Fibroblast of mammary gland (primary cell): ENCODE data around the gene SKIC2.
"Not testable (repeated sequence)": the region's sequence is repeated elsewhere in the genome, so short reads cannot be mapped to it uniquely, and the experiment has no call there.

Source experiments
- DNase-seq: peaks from one replicate; pipeline ENCODE4 v3.0.0-alpha.2; 2010; ENCODE audit warnings: low read depth
- H3K4me3 ChIP-seq: 2 replicates; pipeline ENCODE4 v1.5.1; 2011; ENCODE audit warnings: low read depth, mild to moderate bottlenecking, low read length, moderate library complexity; ENCODE audit not compliant: control insufficient read depth
- TF ChIP-seq, protein P1 (sequence below): conservative IDR thresholded peaks from 2 replicates; pipeline ENCODE4 v1.5.1; 2011; ENCODE audit warnings: low read depth, low read length, inconsistent platforms; ENCODE audit not compliant: control insufficient read depth, insufficient read depth

SKIC2 gene

DNA sequence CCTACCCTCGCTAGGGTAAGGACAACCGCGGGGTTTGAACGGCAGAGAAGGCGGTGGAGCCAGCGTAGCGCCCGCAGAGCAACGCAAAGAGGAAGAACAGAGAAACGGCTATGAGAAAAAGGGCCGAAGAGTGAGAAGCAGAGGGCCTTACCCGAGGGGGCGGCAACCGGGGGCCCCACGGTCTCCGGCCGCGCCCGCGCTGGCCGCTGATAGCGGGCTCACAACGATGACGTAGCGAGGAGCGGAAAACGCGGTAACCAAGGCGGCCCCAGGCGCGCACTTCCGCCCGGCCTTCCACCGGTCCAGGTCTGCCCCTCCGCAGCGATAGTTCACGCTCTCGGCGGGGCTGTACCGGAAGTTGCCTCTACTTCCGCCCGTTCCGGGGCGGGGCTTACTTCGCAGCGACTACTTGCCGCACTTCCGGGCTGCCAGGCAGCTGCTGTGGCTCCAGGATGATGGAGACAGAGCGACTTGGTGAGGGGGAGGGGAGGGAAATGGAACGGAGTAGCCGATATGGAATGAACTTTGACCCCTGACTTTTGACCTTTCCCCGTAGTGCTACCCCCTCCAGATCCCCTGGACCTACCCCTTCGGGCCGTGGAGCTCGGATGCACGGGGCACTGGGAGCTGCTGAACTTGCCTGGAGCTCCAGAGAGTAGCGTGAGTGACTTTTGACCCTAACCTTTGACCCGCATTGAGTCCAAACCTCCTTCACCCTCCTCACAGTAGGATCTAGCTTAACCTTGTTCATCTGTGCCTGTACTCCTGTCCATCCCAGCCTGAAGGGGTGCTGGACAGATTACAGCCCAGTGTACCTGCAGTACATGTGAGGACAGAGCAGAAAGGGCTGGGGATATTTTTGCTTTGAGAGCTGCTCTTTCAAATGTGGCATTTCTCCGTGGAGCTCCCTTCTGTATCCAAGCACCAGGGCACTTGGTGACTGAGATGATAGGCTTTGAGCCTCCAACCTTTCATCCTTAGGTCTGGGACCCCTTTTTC lies at the start of gene SKIC2, which contains the start of gene NELFE:
Gene SKIC2, plus strand, starts transcription at position 435 of the 999 bp plus-strand sequence. Its CDS starts 18 bp downstream, at position 453.
Gene NELFE, minus strand, starts transcription at position 231 of the 999 bp plus-strand sequence. CDS start 525 bp downstream, outside the sequence.
- H3K4me3 ChIP-seq: peak within 1 kb of the TSS; percentile 96
- TF ChIP-seq, protein P1, sequence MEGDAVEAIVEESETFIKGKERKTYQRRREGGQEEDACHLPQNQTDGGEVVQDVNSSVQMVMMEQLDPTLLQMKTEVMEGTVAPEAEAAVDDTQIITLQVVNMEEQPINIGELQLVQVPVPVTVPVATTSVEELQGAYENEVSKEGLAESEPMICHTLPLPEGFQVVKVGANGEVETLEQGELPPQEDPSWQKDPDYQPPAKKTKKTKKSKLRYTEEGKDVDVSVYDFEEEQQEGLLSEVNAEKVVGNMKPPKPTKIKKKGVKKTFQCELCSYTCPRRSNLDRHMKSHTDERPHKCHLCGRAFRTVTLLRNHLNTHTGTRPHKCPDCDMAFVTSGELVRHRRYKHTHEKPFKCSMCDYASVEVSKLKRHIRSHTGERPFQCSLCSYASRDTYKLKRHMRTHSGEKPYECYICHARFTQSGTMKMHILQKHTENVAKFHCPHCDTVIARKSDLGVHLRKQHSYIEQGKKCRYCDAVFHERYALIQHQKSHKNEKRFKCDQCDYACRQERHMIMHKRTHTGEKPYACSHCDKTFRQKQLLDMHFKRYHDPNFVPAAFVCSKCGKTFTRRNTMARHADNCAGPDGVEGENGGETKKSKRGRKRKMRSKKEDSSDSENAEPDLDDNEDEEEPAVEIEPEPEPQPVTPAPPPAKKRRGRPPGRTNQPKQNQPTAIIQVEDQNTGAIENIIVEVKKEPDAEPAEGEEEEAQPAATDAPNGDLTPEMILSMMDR: no peak
- peak; percentile 96 for DNase-seq

DNA sequence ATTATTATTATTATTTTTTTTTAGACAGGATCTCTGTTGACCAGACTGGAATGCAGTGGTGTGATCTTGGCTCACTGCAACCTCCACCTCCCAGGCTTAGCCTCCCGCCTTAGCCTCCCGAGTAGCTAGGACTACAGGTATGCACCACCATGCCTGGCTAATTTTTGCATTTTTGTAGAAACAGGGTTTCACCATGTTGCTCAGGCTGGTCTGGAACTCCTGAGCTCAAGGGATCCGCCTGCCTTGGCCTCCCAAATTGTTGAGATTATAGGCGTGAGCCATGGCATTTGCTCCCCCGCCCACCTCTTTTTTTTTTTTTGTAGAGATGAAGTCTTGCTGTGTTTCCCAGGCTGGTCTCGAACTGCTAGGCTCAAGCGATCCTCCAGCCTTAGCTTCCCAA lies 49.7 kb upstream of the SKIC2 start:
- not testable (repeated sequence) for H3K4me3 ChIP-seq, DNase-seq

DNA sequence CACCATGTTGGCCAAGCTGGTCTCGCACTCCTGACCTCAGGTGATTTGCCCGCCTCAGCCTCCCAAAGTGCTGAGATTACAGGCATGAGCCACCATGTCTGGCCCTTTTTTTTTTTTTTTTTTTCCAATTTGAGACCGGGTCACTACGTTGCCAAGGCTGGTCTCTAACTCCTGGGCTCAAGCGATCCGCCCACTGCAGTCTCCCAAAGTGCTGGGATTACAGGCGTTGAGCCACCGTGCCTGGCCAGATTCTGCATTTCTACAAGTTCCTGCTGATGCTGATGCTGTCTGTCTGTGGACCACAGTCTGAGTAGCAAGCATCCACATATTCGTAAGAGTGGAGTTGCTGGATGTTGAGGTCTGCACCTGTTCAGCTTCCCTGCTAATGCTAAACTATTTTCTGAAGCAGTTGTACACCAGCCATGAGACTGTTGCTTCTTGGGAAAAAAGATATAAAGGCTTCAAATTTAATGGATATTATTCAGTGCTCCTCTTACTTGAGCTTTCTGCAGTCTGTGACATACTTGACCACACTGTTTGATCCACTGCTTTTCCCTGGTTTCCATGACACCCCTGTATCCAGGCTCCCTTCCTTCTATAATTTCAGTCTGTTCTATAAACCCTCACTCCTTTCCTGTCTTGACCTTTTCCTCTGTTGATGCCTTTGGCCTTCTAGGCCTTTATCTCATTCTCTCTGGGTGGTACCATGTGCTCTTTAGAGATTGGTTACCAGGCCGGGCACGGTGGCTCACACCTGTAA lies 47.0 kb upstream of the SKIC2 start:
- TF ChIP-seq, protein P1: no peak
- no peak for DNase-seq
- no peak overlapping the region for H3K4me3 ChIP-seq

DNA sequence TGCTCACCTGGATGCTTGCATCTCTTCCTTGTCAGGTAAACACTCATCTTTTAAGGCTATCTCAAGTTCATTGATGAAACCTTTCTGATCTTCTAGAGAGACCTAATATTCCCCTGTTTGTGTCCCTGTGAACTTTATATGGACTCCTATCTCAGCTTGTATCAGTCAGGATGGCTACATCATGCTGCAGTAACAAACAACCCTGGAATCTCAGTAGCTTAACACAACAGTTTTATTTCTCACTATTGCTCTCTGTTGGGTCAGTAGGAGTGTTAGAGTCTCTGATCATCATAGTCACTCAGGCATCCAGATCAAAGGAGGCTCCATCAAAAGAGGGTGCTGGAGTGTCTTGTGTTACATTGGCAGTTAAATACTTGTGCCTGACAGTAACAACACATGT lies 43.6 kb upstream of the SKIC2 start:
- no peak overlapping the region for H3K4me3 ChIP-seq
- no peak for DNase-seq
- TF ChIP-seq, protein P1: no peak

DNA sequence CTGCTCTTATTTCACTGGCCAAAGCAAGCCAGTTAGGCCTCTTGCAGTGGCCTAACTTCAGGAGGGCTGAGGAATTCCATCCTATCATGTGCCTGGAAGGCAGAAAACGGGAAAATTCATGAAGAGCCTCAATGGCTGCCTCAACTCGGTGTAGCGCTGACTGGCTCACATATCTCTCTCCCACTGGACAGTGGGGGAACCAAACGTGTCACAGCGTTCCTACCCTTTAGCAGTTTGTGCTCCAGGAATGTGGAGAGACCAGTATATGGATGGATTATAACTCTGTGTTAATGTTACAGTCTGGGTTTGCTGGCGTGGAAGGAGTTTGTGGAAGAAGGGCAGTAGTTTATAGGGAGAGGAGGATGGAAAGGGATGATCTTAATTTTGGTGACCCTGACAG lies 43.2 kb upstream of the SKIC2 start:
- no peak overlapping the region for H3K4me3 ChIP-seq
- TF ChIP-seq, protein P1: no peak
- no peak for DNase-seq

DNA sequence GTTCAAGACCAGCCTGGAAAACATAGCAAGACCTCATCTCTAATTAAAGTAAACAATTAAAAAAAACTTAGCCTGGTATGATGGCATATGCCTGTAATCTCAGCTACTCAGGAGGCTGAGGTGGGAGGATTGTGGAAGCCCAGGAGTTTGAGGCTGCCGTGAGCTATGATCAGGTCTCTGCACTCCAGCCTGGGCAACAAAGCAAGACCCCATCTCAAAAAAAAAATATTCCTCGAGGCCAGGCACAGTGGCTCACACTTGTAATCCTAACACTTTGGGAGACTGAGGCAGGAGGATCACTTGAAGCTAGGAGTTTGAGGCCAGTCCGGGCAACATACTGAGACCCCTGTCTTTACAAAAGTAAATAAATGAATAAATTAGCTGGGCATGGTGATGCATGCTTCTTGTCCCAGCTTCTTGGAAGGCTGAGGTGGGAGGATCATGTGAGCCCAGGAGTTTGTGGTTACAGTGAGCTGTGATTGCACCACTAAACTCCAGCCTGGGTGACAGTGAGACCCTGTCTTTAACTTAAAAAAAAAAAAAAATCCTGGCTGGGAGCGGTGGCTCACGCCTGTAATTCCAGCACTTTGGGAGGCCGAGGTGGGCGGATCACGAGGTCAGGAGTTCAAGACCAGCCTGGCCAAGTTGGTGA lies 40.8 kb upstream of the SKIC2 start:
- TF ChIP-seq, protein P1: no peak
- DNase-seq: peak; percentile 38

More for the DNA sequence above, 40.8 kb upstream of the SKIC2 start:
- H3K4me3 ChIP-seq: no peak overlapping the region
